ENCODE measurements around the gene SMG6. TPM values are rescaled to one million over a fixed set of nuclear protein-coding genes. Genes with fewer than 3 reads are reported as not detected.

Gene SMG6
- total and polyA plus RNA-seq, 2 of the 8 experiments (the other 6 are each of a cell fraction or from before 2014, with no cell fraction given) = 18.5 to 25.2 TPM

DNA sequence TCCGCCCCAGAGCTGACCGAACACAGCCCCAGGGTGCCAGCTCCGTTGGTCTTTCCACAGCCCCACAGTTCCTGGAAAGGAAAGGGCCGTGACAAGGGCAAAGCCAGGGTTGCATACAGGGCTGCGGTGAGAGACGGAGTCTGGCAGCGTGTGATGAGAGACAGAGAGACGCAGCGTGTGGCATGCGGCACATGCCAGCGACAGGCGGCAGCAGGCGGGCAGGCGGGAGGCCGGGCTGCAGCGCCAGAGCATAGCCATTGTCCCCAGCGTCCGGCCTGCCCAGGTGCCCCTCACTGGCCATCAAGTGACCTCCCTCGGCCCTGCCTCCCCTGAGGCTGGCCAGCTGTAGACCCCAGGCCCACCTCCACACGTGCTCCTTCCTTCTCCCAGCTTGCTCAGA, 287.1 kb downstream of the SMG6 start (continued):
- no peak for TF ChIP-seq RNF2 (IDR thresholded peaks at IDR 0.05; ENCODE audit: borderline replicate concordance, low read depth, low read length, missing control alignments, poor library complexity, severe bottlenecking)
